HepG2 (cell line): ENCODE measurements around the gene R3HDM4. TPM values are rescaled to one million over a fixed set of nuclear protein-coding genes. Genes with fewer than 3 reads are reported as not detected.

Experiments
- AHR ChIP-seq: IDR thresholded peaks from 2 replicates; pipeline ENCODE4 v1.6.1; 2018; ENCODE audit warnings: missing genetic modification reagents, missing compliant biosample characterization
- CEBPZ ChIP-seq: IDR thresholded peaks from 2 replicates; pipeline ENCODE4 v1.6.1; 2012; ENCODE audit warnings: low read length, improper control_type of control experiment
- EZH2 ChIP-seq: conservative IDR thresholded peaks from 2 replicates; pipeline ENCODE4 v1.6.1; 2012; ENCODE audit warnings: mild to moderate bottlenecking, low read depth, low read length, moderate library complexity
- FIP1L1 ChIP-seq: fragments of 200-400 bp; formaldehyde crosslinking; IDR thresholded peaks from 2 replicates; pipeline ENCODE4 v1.6.1; 2018; ENCODE audit warnings: low read depth, mild to moderate bottlenecking, low read length, moderate library complexity, borderline replicate concordance; ENCODE audit not compliant: insufficient read depth
- KLF13 ChIP-seq: sonication (generic); formaldehyde crosslinking; IDR thresholded peaks from 2 replicates; pipeline ENCODE4 v1.4.0; 2020; ENCODE audit warnings: mild to moderate bottlenecking, missing genetic modification reagents
- NCOA1 ChIP-seq: sonication (generic); formaldehyde crosslinking; IDR thresholded peaks from 2 replicates; pipeline ENCODE4 v1.9.0; 2021; ENCODE audit warnings: missing genetic modification reagents
- NFYB ChIP-seq: sonication (generic); formaldehyde crosslinking; IDR thresholded peaks from 2 replicates; pipeline ENCODE4 v1.4.0; 2020; ENCODE audit warnings: missing genetic modification reagents
- PAX8 ChIP-seq: sonication (generic); formaldehyde crosslinking; IDR thresholded peaks from 2 replicates; pipeline ENCODE4 v1.8.0; 2022; ENCODE audit warnings: mild to moderate bottlenecking, missing genetic modification reagents, borderline replicate concordance
- PRDM4 ChIP-seq: sonication (generic); formaldehyde crosslinking; IDR thresholded peaks from 2 replicates; pipeline ENCODE4 v1.9.0; 2021; ENCODE audit warnings: missing genetic modification reagents, borderline replicate concordance
- SNAPC2 ChIP-seq: sonication (generic); formaldehyde crosslinking; IDR thresholded peaks from 2 replicates; pipeline ENCODE4 v1.8.1; 2022; ENCODE audit warnings: mild to moderate bottlenecking, missing genetic modification reagents
- SOX5 ChIP-seq: IDR thresholded peaks from 2 replicates; pipeline ENCODE4 v1.6.1; 2016; ENCODE audit warnings: borderline replicate concordance
- ZFP36 ChIP-seq: fragments of 150-350 bp; IDR thresholded peaks from 2 replicates; pipeline ENCODE4 v1.6.1; 2018; ENCODE audit warnings: borderline replicate concordance, low read length, low read depth; ENCODE audit not compliant: partially characterized antibody
- ZNF136 ChIP-seq: sonication (generic); formaldehyde crosslinking; IDR thresholded peaks from 2 replicates; pipeline ENCODE4 v1.8.1; 2022; ENCODE audit warnings: low read depth, mild to moderate bottlenecking, moderate library complexity, missing genetic modification reagents
- ZNF234 ChIP-seq: sonication (generic); formaldehyde crosslinking; conservative IDR thresholded peaks from 2 replicates; pipeline ENCODE4 v1.5.1; 2020; ENCODE audit warnings: mild to moderate bottlenecking, missing genetic modification reagents
- ZNF362 ChIP-seq: sonication (generic); formaldehyde crosslinking; IDR thresholded peaks from 2 replicates; pipeline ENCODE4 v1.4.0; 2020; ENCODE audit warnings: missing genetic modification reagents, mild to moderate bottlenecking, borderline replicate concordance
- ZNF543 ChIP-seq: sonication (generic); formaldehyde crosslinking; IDR thresholded peaks from 2 replicates; pipeline ENCODE4 v1.4.0; 2020; ENCODE audit warnings: mild to moderate bottlenecking, missing genetic modification reagents
- polyA plus RNA-seq, 8 experiments: library from polyadenylated mRNA; depleted of rRNA in 3 of 8; stranded (reverse) in 7 of 8; unstranded in 1 of 8; fragments of >200 nt; fragmentation: Illumina TruSeq in 4 of 8; extraction: Trizol in 4 of 8; gene quantifications; 2 replicates each; pipeline versions ENCODE4 v1.2.1 to v1.2.3, GENCODE V29; 2011 to 2016; ENCODE audit warnings: low read depth in 4 of 8, missing spikeins in 1 of 8, mixed read lengths in 1 of 8; ENCODE audit not compliant: insufficient read depth in 1 of 8
- total RNA-seq, 5 experiments: library from RNA; depleted of rRNA; stranded (reverse); fragments of >200 nt; fragmentation: Illumina TruSeq; extraction: Trizol; gene quantifications; 2 replicates each; pipeline ENCODE4 v1.2.3, GENCODE V29; 2016; ENCODE audit warnings: low read depth in 1 of 5
- TF ChIP-seq, protein P1 (sequence below): sonication (generic); formaldehyde crosslinking; IDR thresholded peaks from 2 replicates; pipeline ENCODE4 v1.5.0; 2020; ENCODE audit warnings: missing genetic modification reagents
- TF ChIP-seq, protein P2 (sequence below): sonication (generic); formaldehyde crosslinking; conservative IDR thresholded peaks from 2 replicates; pipeline ENCODE4 v1.4.0; 2020; ENCODE audit warnings: missing genetic modification reagents

R3HDM4 gene
- total and polyA plus RNA-seq, 2 of the 13 experiments (the other 11 are each of a cell fraction or from before 2014, with no cell fraction given) = 26.2 to 26.9 TPM

DNA sequence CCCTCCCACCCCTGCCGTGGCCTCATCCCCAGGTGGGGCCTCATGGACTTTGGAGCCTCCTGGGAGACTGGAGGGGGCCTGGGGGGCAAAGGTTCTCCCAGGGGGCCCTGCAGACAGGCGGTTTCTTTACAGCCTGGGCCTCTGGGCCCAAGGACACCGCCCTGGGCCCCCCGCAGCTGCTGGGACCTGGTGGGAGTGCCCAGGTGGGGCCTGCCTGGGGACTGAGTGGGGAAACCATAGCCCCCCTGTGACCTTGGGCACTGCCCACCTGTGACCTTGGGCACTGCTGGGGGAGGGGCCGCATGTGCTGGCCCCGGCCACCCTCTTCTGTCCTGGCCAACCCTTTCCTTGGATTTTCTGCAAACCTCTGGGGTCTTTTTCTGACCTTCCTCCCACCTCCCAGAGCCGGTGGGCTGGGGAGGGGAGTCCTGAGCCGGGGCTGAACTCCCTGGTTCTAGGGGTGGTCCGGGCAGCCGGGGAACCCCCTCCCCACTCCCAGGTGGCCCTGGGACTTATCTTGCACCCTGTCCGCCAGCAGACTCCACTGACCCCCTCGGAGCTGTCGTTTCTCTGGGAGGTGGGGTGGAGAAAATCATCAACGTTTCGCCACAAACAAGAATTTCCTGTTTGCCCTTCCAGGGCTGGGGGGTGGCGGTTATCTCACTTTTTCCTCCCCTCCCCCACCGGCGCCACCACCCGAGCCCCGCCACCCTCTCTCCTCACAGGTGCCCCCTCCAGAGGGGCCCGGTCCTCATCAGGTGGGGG lies 39.8 kb upstream of the R3HDM4 start (continued):
- TF ChIP-seq ZNF543 (CRISPR knock-in tag) (peak; percentile 67; the same call in 1 of the 2 replicates), ZNF362 (CRISPR knock-in tag) (peak; percentile 35; the same call in 1 of the 2 replicates), SOX5 (peak; percentile 81), ZFP36 (no peak), ZNF234 (no peak), PAX8 (CRISPR knock-in tag) (no peak), CEBPZ (no peak), SNAPC2 (CRISPR knock-in tag) (peak; percentile 66; the same call in 1 of the 2 replicates), NCOA1 (peak; percentile 99), AHR (0 out of 2 replicates have a peak, but pooled peaks have one; percentile 78), NFYB (CRISPR knock-in tag) (no peak), ZNF136 (peak; percentile 53; the same call in 1 of the 2 replicates), KLF13 (CRISPR knock-in tag) (peak; percentile 85; the same call in 1 of the 2 replicates), FIP1L1 (peak; percentile 19; the same call in 1 of the 2 replicates), PRDM4 (CRISPR knock-in tag) (peak; percentile 53; the same call in 1 of the 2 replicates), EZH2 (no peak)
- TF ChIP-seq, protein P1, sequence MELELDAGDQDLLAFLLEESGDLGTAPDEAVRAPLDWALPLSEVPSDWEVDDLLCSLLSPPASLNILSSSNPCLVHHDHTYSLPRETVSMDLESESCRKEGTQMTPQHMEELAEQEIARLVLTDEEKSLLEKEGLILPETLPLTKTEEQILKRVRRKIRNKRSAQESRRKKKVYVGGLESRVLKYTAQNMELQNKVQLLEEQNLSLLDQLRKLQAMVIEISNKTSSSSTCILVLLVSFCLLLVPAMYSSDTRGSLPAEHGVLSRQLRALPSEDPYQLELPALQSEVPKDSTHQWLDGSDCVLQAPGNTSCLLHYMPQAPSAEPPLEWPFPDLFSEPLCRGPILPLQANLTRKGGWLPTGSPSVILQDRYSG (CRISPR knock-in tag) = no peak
- TF ChIP-seq, protein P2, sequence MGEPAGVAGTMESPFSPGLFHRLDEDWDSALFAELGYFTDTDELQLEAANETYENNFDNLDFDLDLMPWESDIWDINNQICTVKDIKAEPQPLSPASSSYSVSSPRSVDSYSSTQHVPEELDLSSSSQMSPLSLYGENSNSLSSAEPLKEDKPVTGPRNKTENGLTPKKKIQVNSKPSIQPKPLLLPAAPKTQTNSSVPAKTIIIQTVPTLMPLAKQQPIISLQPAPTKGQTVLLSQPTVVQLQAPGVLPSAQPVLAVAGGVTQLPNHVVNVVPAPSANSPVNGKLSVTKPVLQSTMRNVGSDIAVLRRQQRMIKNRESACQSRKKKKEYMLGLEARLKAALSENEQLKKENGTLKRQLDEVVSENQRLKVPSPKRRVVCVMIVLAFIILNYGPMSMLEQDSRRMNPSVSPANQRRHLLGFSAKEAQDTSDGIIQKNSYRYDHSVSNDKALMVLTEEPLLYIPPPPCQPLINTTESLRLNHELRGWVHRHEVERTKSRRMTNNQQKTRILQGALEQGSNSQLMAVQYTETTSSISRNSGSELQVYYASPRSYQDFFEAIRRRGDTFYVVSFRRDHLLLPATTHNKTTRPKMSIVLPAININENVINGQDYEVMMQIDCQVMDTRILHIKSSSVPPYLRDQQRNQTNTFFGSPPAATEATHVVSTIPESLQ (CRISPR knock-in tag) = no peak
